RWPE2 (cell line): ENCODE data around the gene CDC42BPA.

ENCODE experiments used
- ATAC-seq: fragments of 200-7000 bp; cut with Tn5 transposase; 3 replicates; pipeline ENCODE4 v1.9.1; 2021; ENCODE audit warnings: low read depth
- DNase-seq: peaks from one replicate; pipeline ENCODE4 v3.0.0-alpha.2; 2020; ENCODE audit warnings: low spot score
- H3K27ac ChIP-seq: fragments of 450-650 bp; 2 replicates; pipeline ENCODE4 v1.5.1; 2017; ENCODE audit warnings: mild to moderate bottlenecking; ENCODE audit not compliant: poor library complexity, severe bottlenecking
- H3K27me3 ChIP-seq: fragments of 250-450 bp; sonication (Bioruptor Pico); 2 replicates; pipeline ENCODE4 v1.5.1; 2021; ENCODE audit warnings: mild to moderate bottlenecking, moderate library complexity; ENCODE audit not compliant: insufficient read depth, poor library complexity, severe bottlenecking
- H3K36me3 ChIP-seq: fragments of 250-450 bp; sonication (Bioruptor Pico); 2 replicates; pipeline ENCODE4 v1.5.1; 2020; ENCODE audit warnings: low read depth, mild to moderate bottlenecking, moderate library complexity
- H3K4me1 ChIP-seq: fragments of 250-450 bp; sonication (Bioruptor Pico); 2 replicates; pipeline ENCODE4 v1.5.1; 2021; ENCODE audit warnings: mild to moderate bottlenecking, moderate library complexity; ENCODE audit not compliant: insufficient read depth, poor library complexity, severe bottlenecking
- H3K4me3 ChIP-seq: fragments of 250-450 bp; sonication (Bioruptor Pico); 2 replicates; pipeline ENCODE4 v1.5.1; 2021; ENCODE audit warnings: mild to moderate bottlenecking, moderate library complexity; ENCODE audit not compliant: severe bottlenecking
- H3K9me3 ChIP-seq: fragments of 250-450 bp; sonication (Bioruptor Pico); 2 replicates; pipeline ENCODE4 v1.5.1; 2021; ENCODE audit warnings: mild to moderate bottlenecking, moderate library complexity; ENCODE audit not compliant: severe bottlenecking
- CTCF ChIP-seq: fragments of 450-650 bp; IDR thresholded peaks from one replicate; pipeline ENCODE4 v1.5.1; 2017; ENCODE audit warnings: mild to moderate bottlenecking, moderate library complexity; ENCODE audit not compliant: poor library complexity, severe bottlenecking

The CDC42BPA gene

DNA sequence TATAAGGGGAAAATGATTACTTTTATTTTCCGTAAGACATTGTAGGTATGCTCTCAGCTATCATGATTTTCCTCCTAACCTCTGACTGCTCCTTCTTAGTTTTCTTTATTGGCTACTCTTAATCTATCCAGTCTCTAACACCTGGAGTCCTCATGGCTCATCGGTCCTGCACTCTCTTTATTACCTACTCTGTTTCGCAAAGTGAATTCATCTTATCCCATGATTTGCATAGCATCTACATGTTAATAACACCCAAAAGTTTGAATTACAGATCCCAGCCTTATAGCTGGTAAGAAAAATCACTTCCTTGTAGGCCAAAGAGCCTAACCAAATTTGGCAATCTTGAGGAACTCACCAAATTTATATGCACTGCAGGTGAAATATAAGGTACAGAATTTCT, 136.3 kb downstream of the CDC42BPA start:
- H3K27ac ChIP-seq: no peak overlapping the region
- no peaks in the 10 kb centered on the region for H3K27me3 ChIP-seq
- DNase-seq: no peak
- no peaks in the 10 kb centered on the region for H3K9me3 ChIP-seq
- H3K4me3 ChIP-seq: no peak overlapping the region
- H3K4me1 ChIP-seq: no peaks in the 10 kb centered on the region
- TF ChIP-seq CTCF: no peak
- ATAC-seq: no peak
- H3K36me3 ChIP-seq: no peaks in the 10 kb centered on the region

DNA sequence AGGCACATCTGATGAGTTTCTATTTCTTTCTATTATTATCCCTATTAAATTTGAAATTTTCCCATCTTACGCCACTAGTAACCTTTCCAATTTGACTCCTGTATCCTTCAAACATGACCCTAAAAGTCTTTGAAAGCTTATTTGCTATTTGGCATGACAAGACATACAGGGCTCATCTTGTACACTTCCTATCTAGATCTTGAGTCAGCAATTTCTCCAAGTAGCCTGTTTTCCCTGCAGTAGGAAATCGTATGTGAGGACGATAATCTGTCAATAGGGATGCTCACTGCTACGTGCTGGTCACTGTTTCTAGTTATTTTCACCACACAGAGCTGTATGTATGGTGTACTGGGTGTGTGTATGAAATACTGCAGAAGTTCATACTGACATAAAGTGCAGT, 142.7 kb downstream of the CDC42BPA start:
- Histone ChIP-seq H3K4me3 (no peak overlapping the region), H3K4me1 (peaks cover 5% of the 10 kb centered on the region), H3K27ac (no peak overlapping the region), H3K27me3 (no peaks in the 10 kb centered on the region), H3K36me3 (no peaks in the 10 kb centered on the region), H3K9me3 (no peaks in the 10 kb centered on the region)
- no peak for TF ChIP-seq CTCF
- ATAC-seq (no peak), DNase-seq (no peak)

- H3K36me3 ChIP-seq: no peaks in the 10 kb centered on the region
- H3K27me3 ChIP-seq: no peaks in the 10 kb centered on the region
- peak overlapping the region; percentile 19 for H3K27ac ChIP-seq
- no peak overlapping the region for H3K4me3 ChIP-seq
- no peaks in the 10 kb centered on the region for H3K9me3 ChIP-seq
- DNase-seq (no peak), ATAC-seq (peak; percentile 21; the same call in 2 of the 3 replicates)
- peaks cover 5% of the 10 kb centered on the region for H3K4me1 ChIP-seq
- TF ChIP-seq CTCF: no peak
Observed at GRCh38 chr1:227174164-227174563, 144.1 kb downstream of the CDC42BPA start.

GRCh38 chr1:227170361-227171166, 147.7 kb downstream of the CDC42BPA start:
- no peak for ATAC-seq
- H3K27ac ChIP-seq: no peak overlapping the region
- no peak for TF ChIP-seq CTCF
- H3K27me3 ChIP-seq: no peaks in the 10 kb centered on the region
- no peaks in the 10 kb centered on the region for H3K36me3 ChIP-seq
- H3K4me1 ChIP-seq: peaks cover 5% of the 10 kb centered on the region
- no peak overlapping the region for H3K4me3 ChIP-seq
- H3K9me3 ChIP-seq: no peaks in the 10 kb centered on the region
- DNase-seq: no peak

DNA sequence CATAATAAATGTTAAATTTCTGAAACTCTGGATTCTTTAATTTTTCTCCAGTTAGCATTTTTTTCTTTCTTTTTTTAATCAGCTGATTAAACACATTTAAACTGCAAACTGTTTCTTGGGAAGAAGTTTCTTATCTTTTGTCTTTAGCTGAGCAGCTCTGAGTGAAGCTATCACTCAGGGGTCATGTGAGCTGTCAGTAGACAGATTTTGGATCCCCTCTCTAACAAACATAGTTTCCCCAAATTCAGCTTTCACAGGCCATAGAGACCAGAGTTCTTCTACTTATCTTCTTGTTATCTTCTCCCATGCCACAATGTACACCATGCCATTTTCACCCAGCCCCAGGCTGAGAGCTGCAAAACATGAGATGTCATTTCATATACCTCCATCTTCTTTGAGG, 148.9 kb downstream of the CDC42BPA start:
- Histone ChIP-seq H3K27me3 (no peaks in the 10 kb centered on the region), H3K27ac (no peak overlapping the region), H3K36me3 (no peaks in the 10 kb centered on the region), H3K4me3 (no peak overlapping the region), H3K9me3 (no peaks in the 10 kb centered on the region), H3K4me1 (peaks cover under 1% of the 10 kb centered on the region)
- ATAC-seq: no peak
- no peak for DNase-seq
- TF ChIP-seq CTCF: no peak
